IPS-NIHi7 (cell line): ENCODE data around the gene SESN1.
A peak's percentile ranks its signal among the peaks of the same experiment; 100 is the strongest.

Experiments
- DNase-seq: peaks from one replicate; pipeline ENCODE4 v3.0.0; 2012; ENCODE audit warnings: mixed read lengths; ENCODE audit errors: extremely low spot score

Gene SESN1

DNA sequence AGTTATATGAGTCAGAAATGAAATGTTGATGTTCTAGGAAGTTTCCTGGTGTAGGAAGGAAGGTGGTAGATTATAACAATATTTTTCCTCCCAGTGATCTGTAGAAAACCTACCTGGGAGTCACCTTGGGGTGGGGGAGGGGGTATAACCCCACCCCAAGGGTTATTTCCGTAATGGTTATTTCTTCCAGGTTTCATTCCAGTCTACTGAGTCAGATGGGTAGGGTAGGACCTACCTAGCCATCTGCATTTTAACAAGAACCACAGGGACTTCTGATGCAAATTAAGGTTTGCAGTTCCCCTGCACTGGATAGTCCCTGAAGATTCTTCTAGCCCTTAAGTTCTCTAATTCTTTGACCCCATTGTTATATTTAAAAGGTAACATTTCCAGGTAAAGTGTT, 157.5 kb downstream of the SESN1 start:
- peak; percentile 30 for DNase-seq
